GM18505 (cell line): ENCODE results near the gene PNPLA6.
A peak's percentile ranks its signal among the peaks of the same experiment; 100 is the strongest.
"Not testable (repeated sequence)": the region's sequence is repeated elsewhere in the genome, so short reads cannot be mapped to it uniquely, and the experiment has no call there.

Experiments used
- ATAC-seq: cut with Tn5 transposase; IDR thresholded peaks from one replicate; pipeline ENCODE4 v1.9.1; 2021; ENCODE audit not compliant: unreplicated experiment
- POLR2A ChIP-seq: IDR thresholded peaks from 4 replicates; pipeline ENCODE4 v1.6.1; 2011; ENCODE audit warnings: borderline replicate concordance; ENCODE audit not compliant: insufficient read depth, insufficient read length; ENCODE audit errors: extremely low read depth

PNPLA6 gene

GRCh38 chr19:7529610-7530490, 5.7 kb upstream of the PNPLA6 start:
- ATAC-seq = no peak
- no peak for TF ChIP-seq POLR2A

GRCh38 chr19:7533281-7533885, 2.1 kb upstream of the PNPLA6 start:
- no peak for ATAC-seq
- no peak for TF ChIP-seq POLR2A

- no peak for ATAC-seq
- no peak for TF ChIP-seq POLR2A
Measured at GRCh38 chr19:7533925-7534480, 1.5 kb upstream of the PNPLA6 start.

- TF ChIP-seq POLR2A = no peak
- ATAC-seq = peak; percentile 5
Measured at GRCh38 chr19:7534531-7535046, 928 bp upstream of the PNPLA6 start.

GRCh38 chr19:7535998-7536695, 630 bp downstream of the PNPLA6 start:
- peak; percentile 2 for ATAC-seq
- no peak for TF ChIP-seq POLR2A

- not testable (repeated sequence) for ATAC-seq
Measured at GRCh38 chr19:7538990-7539389, 3.5 kb downstream of the PNPLA6 start.

- TF ChIP-seq POLR2A = no peak
- ATAC-seq = no peak
Measured at GRCh38 chr19:7539827-7540425, 4.4 kb downstream of the PNPLA6 start.

- ATAC-seq = no peak
- no peak for TF ChIP-seq POLR2A
Measured at GRCh38 chr19:7540761-7541474, 5.4 kb downstream of the PNPLA6 start.

GRCh38 chr19:7541475-7541824, 5.9 kb downstream of the PNPLA6 start:
- no peak for ATAC-seq

GRCh38 chr19:7541828-7542443, 6.4 kb downstream of the PNPLA6 start:
- ATAC-seq = no peak
- no peak for TF ChIP-seq POLR2A

More at GRCh38 chr19:7541475-7541824, 5.9 kb downstream of the PNPLA6 start:
- TF ChIP-seq POLR2A = no peak

- no peak for ATAC-seq
- TF ChIP-seq POLR2A = no peak
Measured at GRCh38 chr19:7542556-7543348, 7.2 kb downstream of the PNPLA6 start.
